ENCODE results near the gene SETD6. TPM values are rescaled to one million over a fixed set of nuclear protein-coding genes. Genes with fewer than 3 reads are reported as not detected.

The SETD6 gene
- total and polyA plus RNA-seq, 2 of the 13 experiments (the other 11 are each of a cell fraction or from before 2014, with no cell fraction given): 24.0 to 25.7 TPM

- TF ChIP-seq, protein P1, sequence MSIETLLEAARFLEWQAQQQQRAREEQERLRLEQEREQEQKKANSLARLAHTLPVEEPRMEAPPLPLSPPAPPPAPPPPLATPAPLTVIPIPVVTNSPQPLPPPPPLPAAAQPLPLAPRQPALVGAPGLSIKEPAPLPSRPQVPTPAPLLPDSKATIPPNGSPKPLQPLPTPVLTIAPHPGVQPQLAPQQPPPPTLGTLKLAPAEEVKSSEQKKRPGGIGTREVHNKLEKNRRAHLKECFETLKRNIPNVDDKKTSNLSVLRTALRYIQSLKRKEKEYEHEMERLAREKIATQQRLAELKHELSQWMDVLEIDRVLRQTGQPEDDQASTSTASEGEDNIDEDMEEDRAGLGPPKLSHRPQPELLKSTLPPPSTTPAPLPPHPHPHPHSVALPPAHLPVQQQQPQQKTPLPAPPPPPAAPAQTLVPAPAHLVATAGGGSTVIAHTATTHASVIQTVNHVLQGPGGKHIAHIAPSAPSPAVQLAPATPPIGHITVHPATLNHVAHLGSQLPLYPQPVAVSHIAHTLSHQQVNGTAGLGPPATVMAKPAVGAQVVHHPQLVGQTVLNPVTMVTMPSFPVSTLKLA (IDR thresholded peaks at IDR 0.05): no peak
- TF ChIP-seq HBP1 (CRISPR knock-in tag; IDR thresholded peaks at IDR 0.05; ENCODE audit: low read depth): no peak
- no peak for TF ChIP-seq ZNF780A (CRISPR knock-in tag; IDR thresholded peaks at IDR 0.05)
- no peak for TF ChIP-seq TMF1 (CRISPR knock-in tag; IDR thresholded peaks at IDR 0.05; ENCODE audit: low read depth)
Measured at GRCh38 chr16:58466396-58466795, 48.9 kb upstream of the SETD6 start (continued).

- in situ Hi-C loops (cut with HindIII; ENCODE audit: extremely low pct_ligation_motif_present, low pct_unique_long_range_greater_than_20kb): no loop called here
- Histone ChIP-seq H3K9me3 (ENCODE audit: low read length) (no peaks in the 10 kb centered on the region), H3K27ac (ENCODE audit: extremely low read length, insufficient read depth, low read length) (no peak overlapping the region), H3K79me2 (ENCODE audit: insufficient read depth, low read length) (no peaks in the 10 kb centered on the region), H3K27me3 (ENCODE audit: control insufficient read depth in 1 of 2, insufficient read depth in 2 of 2, low read length in 2 of 2) (peaks cover 8 to 56% of the 10 kb centered on the region in 2 experiments), H3K36me3 (replicated peaks in 1 of 2; ENCODE audit: control insufficient read depth in 1 of 2, insufficient read depth in 2 of 2, low read length in 2 of 2) (no peaks in the 10 kb centered on the region), H3K4me3 (replicated peaks in 1 of 3; ENCODE audit: insufficient read depth in 1 of 3, low read depth in 2 of 3, low read length in 3 of 3) (no peak overlapping the region), H3K4me1 (ENCODE audit: insufficient read depth, low read length) (peaks cover 10% of the 10 kb centered on the region; the same call in 1 of the 2 replicates), H3K9ac (ENCODE audit: insufficient read depth, low read depth, low read length) (no peak overlapping the region), H2AFZ (ENCODE audit: low read length) (no peak overlapping the region), H4K20me1 (ENCODE audit: insufficient read depth, low read length) (peaks cover 3% of the 10 kb centered on the region; the same call in 1 of the 2 replicates), H3K4me2 (ENCODE audit: low read depth, low read length) (no peak overlapping the region)
- FAIRE-seq (no peak), ATAC-seq (no peak), DNase-seq (ENCODE audit: low spot score) (no peak)
- intact Hi-C loops (cut with micrococcal nuclease; ENCODE audit: unreplicated experiment): no loop called here
- WGBS (ENCODE audit: low lambda C conversion rate): 74% methylated on average over 5 of the region's 5 CpGs
- no TSS peak for BruUV-seq (replicated peaks)
- ChIA-PET POLR2A (no interaction called here), CTCF (ENCODE audit: low intra/inter-chr PET ratio, low total read pairs) (no interaction called here)
- no peak for TF ChIP-seq HMGXB4 (CRISPR knock-in tag; IDR thresholded peaks at IDR 0.05; ENCODE audit: borderline replicate concordance in 1 of 2, low read depth in 1 of 2)
- TF ChIP-seq TOE1 (CRISPR knock-in tag; IDR thresholded peaks at IDR 0.05): no peak
- TF ChIP-seq, protein P2, sequence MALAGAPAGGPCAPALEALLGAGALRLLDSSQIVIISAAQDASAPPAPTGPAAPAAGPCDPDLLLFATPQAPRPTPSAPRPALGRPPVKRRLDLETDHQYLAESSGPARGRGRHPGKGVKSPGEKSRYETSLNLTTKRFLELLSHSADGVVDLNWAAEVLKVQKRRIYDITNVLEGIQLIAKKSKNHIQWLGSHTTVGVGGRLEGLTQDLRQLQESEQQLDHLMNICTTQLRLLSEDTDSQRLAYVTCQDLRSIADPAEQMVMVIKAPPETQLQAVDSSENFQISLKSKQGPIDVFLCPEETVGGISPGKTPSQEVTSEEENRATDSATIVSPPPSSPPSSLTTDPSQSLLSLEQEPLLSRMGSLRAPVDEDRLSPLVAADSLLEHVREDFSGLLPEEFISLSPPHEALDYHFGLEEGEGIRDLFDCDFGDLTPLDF (CRISPR knock-in tag; IDR thresholded peaks at IDR 0.05): no peak
- TF ChIP-seq, protein P3, sequence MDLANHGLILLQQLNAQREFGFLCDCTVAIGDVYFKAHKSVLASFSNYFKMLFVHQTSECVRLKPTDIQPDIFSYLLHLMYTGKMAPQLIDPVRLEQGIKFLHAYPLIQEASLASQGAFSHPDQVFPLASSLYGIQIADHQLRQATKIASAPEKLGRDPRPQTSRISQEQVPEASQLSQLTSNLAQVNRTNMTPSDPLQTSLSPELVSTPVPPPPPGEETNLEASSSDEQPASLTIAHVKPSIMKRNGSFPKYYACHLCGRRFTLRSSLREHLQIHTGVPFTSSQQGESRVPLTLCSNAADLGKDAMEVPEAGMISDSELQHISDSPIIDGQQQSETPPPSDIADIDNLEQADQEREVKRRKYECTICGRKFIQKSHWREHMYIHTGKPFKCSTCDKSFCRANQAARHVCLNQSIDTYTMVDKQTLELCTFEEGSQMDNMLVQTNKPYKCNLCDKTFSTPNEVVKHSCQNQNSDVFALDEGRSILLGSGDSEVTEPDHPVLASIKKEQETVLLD (CRISPR knock-in tag; IDR thresholded peaks at IDR 0.05; ENCODE audit: low read depth): no peak
Measured at GRCh38 chr16:58467905-58468304, 47.4 kb upstream of the SETD6 start.

All from HepG2 (cell line).